Hepatocyte (in vitro differentiated cells): ENCODE results near the gene ANKS1B. TPM values are rescaled to one million over a fixed set of nuclear protein-coding genes. Genes with fewer than 3 reads are reported as not detected.

Source experiments
- DNase-seq: peaks from one replicate; pipeline ENCODE4 v3.0.0-alpha.2; 2016; ENCODE audit warnings: low spot score
- H2AFZ ChIP-seq: fragments of 200-600 bp; sonication (generic); 2 replicates; pipeline ENCODE4 v1.6.0; 2016; ENCODE audit warnings: antibody characterized with exemption, mild to moderate bottlenecking
- H3K27ac ChIP-seq: fragments of 200-600 bp; sonication (generic); 2 replicates; pipeline ENCODE4 v1.5.1; 2016; ENCODE audit warnings: mild to moderate bottlenecking
- H3K27me3 ChIP-seq: fragments of 200-600 bp; sonication (generic); 2 replicates; pipeline ENCODE4 v1.6.1; 2016
- H3K36me3 ChIP-seq: fragments of 200-600 bp; sonication (generic); replicated peaks from 2 replicates; pipeline ENCODE4 v1.5.1; 2016; ENCODE audit warnings: low read depth; ENCODE audit not compliant: insufficient read depth
- H3K4me1 ChIP-seq: fragments of 200-600 bp; sonication (generic); 2 replicates; pipeline ENCODE4 v1.5.1; 2016; ENCODE audit warnings: mild to moderate bottlenecking, moderate library complexity; ENCODE audit not compliant: insufficient read depth
- H3K4me2 ChIP-seq: fragments of 200-600 bp; sonication (generic); 2 replicates; pipeline ENCODE4 v1.6.0; 2016
- H3K4me3 ChIP-seq: fragments of 200-600 bp; sonication (generic); 2 replicates; pipeline ENCODE4 v1.5.1; 2016; ENCODE audit warnings: mild to moderate bottlenecking
- H3K79me2 ChIP-seq: fragments of 200-600 bp; sonication (generic); 2 replicates; pipeline ENCODE4 v1.6.0; 2017; ENCODE audit warnings: mild to moderate bottlenecking
- H3K9me2 ChIP-seq: fragments of 200-600 bp; sonication (generic); replicated peaks from 2 replicates; pipeline ENCODE4 v1.6.0; 2017; ENCODE audit warnings: mild to moderate bottlenecking; ENCODE audit not compliant: insufficient read depth
- H3K9me3 ChIP-seq: fragments of 200-600 bp; sonication (generic); 2 replicates; pipeline ENCODE4 v1.5.1; 2016; ENCODE audit warnings: low read depth, mild to moderate bottlenecking
- H4K20me1 ChIP-seq: fragments of 200-600 bp; sonication (generic); 2 replicates; pipeline ENCODE4 v1.6.0; 2016; ENCODE audit warnings: mild to moderate bottlenecking; ENCODE audit not compliant: insufficient read depth, poor library complexity, severe bottlenecking
- CTCF ChIP-seq: fragments of 200-600 bp; sonication (generic); IDR thresholded peaks from 2 replicates; pipeline ENCODE4 v1.5.1; 2016; ENCODE audit warnings: antibody characterized with exemption, mild to moderate bottlenecking; ENCODE audit not compliant: poor library complexity
- EZH2 ChIP-seq: fragments of 200-600 bp; sonication (generic); IDR thresholded peaks from 2 replicates; pipeline ENCODE4 v1.6.1; 2016; ENCODE audit warnings: antibody characterized with exemption, mild to moderate bottlenecking, borderline replicate concordance
- EZH2phosphoT487 ChIP-seq: fragments of 200-600 bp; sonication (generic); IDR thresholded peaks from one replicate; pipeline ENCODE4 v1.6.1; 2018; ENCODE audit warnings: antibody characterized with exemption, mild to moderate bottlenecking, low read depth, moderate library complexity; ENCODE audit not compliant: unreplicated experiment, severe bottlenecking
- WGBS: methylation state at CpG from one replicate; pipeline ENCODE4 v1.1.6; 2016; ENCODE audit warnings: low lambda C conversion rate; ENCODE audit errors: missing lambda C conversion rate; 5-methylcytosine and 5-hydroxymethylcytosine counted together
- polyA plus RNA-seq: library from polyadenylated mRNA; unstranded; fragments of >200 nt; fragmentation: Nextera tagmentation; extraction: Ambion mirVana; gene quantifications from 2 replicates; pipeline ENCODE4 v1.2.1, GENCODE V29; 2016
- total RNA-seq: library from RNA; depleted of rRNA; stranded (reverse); fragments of >200 nt; gene quantifications from 2 replicates; pipeline ENCODE4 v1.2.3, GENCODE V29; 2014

The ANKS1B gene
- total and polyA plus RNA-seq, 2 experiments from 2014 or later: 1.6 to 2.2 TPM

- Histone ChIP-seq H3K79me2 (no peaks in the 10 kb centered on the region), H3K27ac (no peak overlapping the region), H4K20me1 (no peaks in the 10 kb centered on the region), H2AFZ (no peak overlapping the region), H3K9me2 (no peaks in the 10 kb centered on the region), H3K4me3 (no peak overlapping the region), H3K9me3 (no peaks in the 10 kb centered on the region), H3K4me1 (no peaks in the 10 kb centered on the region), H3K4me2 (no peak overlapping the region), H3K27me3 (no peaks in the 10 kb centered on the region), H3K36me3 (no peaks in the 10 kb centered on the region)
- TF ChIP-seq EZH2phosphoT487 (no peak), EZH2 (no peak), CTCF (no peak)
- WGBS: 80% methylated on average over 1 of the region's 1 CpG
- no peak for DNase-seq
These were observed 239.6 kb downstream of the ANKS1B start for GRCh38 chr12:99745121-99745520.

- no peaks in the 10 kb centered on the region for H3K9me3 ChIP-seq
- no peak overlapping the region for H2AFZ ChIP-seq
- DNase-seq: no peak
- no peaks in the 10 kb centered on the region for H3K79me2 ChIP-seq
- no peaks in the 10 kb centered on the region for H3K27me3 ChIP-seq
- no peaks in the 10 kb centered on the region for H3K9me2 ChIP-seq
- no peaks in the 10 kb centered on the region for H4K20me1 ChIP-seq
- 71% methylated on average over 1 of the region's 1 CpG for WGBS
- no peak overlapping the region for H3K27ac ChIP-seq
- no peak overlapping the region for H3K4me3 ChIP-seq
- no peaks in the 10 kb centered on the region for H3K36me3 ChIP-seq
- TF ChIP-seq EZH2: no peak
- TF ChIP-seq EZH2phosphoT487: no peak
- no peak for TF ChIP-seq CTCF
- no peak overlapping the region for H3K4me2 ChIP-seq
- no peaks in the 10 kb centered on the region for H3K4me1 ChIP-seq
These were observed 247.9 kb downstream of the ANKS1B start for GRCh38 chr12:99736760-99737269.

DNA sequence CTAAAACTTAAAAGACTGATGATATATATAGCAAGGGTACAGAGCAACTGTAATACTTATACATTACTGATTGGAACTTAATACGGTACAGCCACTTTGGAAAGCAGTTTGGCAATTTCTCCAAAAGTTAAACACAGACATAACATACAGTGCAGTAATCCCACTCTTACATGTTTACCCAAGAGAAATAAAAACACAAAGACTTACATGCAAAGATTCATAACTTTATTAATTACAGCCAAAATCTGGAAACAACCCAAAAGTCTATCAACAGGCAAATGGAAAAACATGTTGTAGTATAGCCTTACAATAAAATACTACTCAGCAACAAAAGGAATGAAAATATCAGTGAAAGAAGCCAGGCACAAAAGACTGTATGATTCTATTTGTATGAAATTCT lies 252.6 kb downstream of the ANKS1B start:
- Histone ChIP-seq H3K9me3 (no peaks in the 10 kb centered on the region), H3K4me2 (no peak overlapping the region), H3K4me1 (no peaks in the 10 kb centered on the region), H2AFZ (no peak overlapping the region), H3K27ac (no peak overlapping the region), H3K79me2 (no peaks in the 10 kb centered on the region), H3K4me3 (no peak overlapping the region), H3K9me2 (no peaks in the 10 kb centered on the region), H4K20me1 (no peaks in the 10 kb centered on the region), H3K36me3 (no peaks in the 10 kb centered on the region), H3K27me3 (no peaks in the 10 kb centered on the region)
- 94% methylated on average over 1 of the region's 1 CpG for WGBS
- no peak for TF ChIP-seq CTCF
- no peak for TF ChIP-seq EZH2phosphoT487
- no peak for TF ChIP-seq EZH2
- DNase-seq: no peak
